ENCODE results near the gene PTPN4.
"Not testable (repeated sequence)": the region's sequence is repeated elsewhere in the genome, so short reads cannot be mapped to it uniquely, and the experiment has no call there.

The PTPN4 gene

DNA sequence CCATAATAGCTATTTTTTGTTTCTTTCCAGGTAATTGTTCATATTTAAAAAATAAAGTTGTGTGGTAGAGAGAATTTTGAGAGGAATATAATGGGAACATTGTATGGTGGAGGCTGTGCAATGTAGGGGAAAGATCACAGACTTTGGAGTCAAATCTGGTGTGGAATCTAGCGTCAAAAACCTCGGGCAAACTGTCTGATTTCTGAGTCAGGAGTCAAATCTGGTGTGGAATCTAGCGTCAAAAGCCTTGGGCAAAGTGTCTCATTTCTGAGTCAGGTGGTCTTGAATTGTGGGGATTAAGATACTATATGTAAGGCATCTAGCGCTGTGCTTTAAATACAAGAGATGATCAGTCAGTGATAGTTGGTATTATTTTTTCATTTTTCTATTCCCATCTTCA, 5.1 kb downstream of the PTPN4 start:
- DNase-seq (ENCODE audit: low spot score), result no peak

DNA sequence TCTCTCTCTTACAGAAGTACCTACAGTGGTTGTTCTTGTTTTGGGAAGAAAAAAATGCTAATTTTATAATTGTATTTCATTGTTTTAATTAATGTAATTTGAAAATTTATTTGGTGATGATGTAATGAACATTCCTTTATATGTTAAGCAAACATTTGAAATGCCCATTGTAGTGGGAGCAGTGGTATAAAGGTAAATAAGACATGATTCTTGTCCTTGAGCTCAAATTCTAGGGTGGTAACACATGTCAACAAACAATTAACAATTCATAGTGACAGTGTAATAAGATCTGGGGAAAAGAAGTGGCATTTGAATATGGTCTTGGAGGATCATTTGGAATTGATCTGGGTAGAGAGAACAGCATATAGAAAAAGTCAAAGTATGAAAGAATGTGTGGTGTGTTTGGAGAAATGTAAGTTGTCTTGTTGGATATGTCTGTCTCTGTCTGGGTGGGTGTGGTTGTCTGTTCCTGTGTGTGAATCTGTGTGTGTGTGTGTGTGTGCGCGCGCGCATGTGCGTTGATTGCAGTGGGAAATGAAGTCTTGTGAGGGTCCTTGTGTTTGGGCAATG, 5.8 kb downstream of the PTPN4 start:
- no peak for DNase-seq (ENCODE audit: low spot score)

DNA sequence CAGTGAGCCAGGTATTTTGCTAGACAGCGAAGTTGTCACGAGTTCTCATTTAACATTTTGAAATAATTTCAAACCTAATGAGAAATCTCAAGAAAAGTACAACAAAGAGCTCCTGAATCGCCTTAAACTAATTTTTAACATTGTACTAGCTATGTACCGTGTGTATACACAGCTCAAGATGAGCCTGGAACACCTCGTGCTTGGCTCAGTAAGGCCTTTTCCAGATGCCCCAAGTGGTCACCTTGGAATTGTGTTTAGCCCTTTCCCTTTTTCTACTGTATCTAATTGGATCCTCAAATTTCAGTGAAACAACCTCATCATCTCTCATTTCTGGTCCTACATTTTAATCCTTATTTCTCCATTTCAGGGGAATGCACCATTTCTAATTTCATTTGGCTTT, 7.2 kb downstream of the PTPN4 start:
- DNase-seq (ENCODE audit: low spot score), result no peak

DNA sequence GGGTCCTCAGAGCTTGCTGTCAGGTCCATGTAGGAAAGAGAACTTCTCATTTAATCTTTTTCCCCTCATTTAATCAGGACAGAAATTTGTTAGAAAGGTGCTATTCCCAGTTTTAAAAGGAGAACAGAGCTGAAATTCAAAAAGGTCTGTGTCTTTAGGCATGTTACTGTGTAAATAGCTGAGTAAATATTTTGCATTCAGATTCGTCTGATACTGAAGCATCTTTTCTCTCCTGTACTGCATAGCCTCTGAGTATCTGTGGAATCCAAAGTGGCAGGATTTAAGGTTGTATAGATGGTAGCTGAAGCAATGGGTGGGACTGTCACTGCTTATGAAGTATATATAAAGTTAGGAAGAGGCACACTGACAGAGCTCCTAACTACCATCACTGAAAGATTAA, 9.0 kb downstream of the PTPN4 start:
- no peak for DNase-seq (ENCODE audit: low spot score)

DNA sequence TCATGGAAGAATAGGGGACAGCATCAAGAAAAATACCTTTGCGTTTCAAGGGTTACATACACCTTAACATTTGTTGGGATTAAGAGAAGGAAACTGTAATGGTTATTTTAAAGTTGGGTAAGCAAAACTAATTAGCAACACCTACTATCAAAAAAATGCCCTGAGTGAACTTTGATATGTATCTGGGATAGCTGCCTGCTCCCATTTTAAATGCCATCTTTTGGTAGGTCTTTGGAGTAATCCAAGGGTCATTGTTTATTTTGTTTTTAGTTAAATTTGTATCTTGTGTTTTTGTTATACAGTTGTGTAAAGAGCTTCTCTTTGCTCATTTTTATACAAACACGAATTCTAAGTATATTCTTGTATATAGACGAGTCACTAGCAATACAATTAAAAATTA, 9.9 kb downstream of the PTPN4 start:
- DNase-seq (ENCODE audit: low spot score), result no peak

DNA sequence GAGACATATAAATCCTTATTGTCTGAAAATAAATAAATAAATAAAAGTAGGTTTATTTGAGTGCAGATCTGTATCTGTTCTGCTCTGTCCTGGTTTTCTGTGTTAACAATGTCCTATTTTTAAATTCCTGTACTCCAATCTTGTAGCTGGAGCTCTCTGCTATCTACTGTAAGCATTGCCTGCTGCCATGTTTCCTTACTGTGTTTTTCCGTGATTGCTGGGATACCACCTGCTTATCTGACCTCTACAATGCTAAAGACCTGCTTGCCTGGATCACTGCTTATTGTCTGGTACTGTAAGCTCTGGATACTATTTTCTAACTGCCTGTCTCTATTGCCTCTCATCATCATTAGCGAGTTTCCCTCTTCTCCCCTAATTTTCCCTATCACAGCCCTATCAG, 11.6 kb downstream of the PTPN4 start:
- DNase-seq (ENCODE audit: low spot score), result no peak

DNA sequence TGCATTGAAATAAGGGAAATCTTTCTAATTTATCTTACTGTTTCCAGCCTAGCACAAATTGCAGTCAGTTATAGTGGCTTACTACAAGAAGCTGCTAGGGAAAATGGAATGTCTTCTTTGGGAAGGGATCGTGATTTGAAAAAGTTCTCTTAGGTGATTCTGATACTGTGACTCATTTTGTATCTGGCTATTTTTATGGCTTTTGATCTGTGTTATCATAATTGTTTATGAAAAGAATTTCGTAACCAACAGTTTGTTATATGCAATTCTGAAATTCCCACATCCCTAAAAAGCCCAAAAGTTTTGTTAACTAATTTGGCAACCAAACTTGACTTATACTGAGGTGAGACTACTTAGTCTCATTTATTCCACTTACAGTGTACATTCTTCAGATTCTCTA, 12.4 kb downstream of the PTPN4 start:
- no peak for DNase-seq (ENCODE audit: low spot score)

DNA sequence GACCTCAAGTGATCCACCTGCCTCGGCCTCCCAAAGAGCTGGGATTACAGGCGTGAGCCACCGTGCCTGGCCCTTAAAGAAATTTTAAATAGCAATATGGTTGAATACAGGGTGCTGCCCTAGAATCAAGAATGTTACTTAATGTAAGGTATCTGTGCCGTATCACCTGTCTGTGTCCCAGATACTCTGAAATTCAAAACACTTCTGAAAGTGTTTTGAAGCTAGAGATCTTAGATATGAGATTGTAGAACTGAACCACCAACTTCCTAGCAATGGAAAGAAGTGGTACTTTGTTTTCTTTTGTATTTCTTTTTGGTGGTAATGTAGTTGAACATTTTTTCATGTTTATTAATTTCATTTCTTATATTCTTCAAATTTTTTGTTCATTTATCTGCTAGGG, 13.0 kb downstream of the PTPN4 start:
- no peak for DNase-seq (ENCODE audit: low spot score)

DNA sequence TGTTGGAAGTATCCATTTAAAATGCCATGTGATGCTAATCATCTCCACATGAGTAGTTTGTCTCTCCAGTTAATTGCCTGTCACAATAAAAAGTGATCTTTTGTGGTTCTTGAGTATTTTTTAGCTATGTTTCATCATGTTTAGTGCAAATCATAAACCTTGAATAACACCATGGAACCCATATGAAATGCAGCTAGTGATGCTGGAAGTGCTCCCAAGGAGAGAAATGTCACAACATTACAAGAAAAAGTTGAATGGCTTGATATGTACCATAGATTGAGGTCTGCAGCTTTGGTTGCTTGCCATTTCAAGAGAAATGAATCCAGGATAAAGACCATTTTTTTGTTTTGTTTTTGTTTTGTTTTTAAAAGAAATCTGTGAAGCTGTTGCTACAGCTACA, 14.3 kb downstream of the PTPN4 start:
- no peak for DNase-seq (ENCODE audit: low spot score)

DNA sequence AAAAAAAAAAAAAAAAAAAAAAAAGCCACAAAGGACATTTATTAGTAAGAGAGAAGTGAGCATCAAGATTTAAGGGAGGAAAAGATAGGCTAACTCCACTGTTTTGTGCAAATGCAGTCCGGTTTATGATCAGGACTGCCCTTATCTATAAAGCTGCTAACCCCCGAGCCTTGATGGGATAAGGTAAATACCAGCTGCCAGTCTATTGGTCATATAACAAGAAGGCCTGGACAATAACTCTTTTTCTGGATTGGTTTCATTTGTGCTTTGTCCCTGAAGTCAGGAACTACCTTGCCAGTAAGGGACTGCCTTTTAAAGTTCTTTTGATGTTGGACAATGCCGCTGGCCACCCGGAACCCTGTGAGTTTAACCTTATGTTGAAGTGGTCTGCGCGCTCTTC, 15.4 kb downstream of the PTPN4 start:
- DNase-seq (ENCODE audit: low spot score), result no peak

DNA sequence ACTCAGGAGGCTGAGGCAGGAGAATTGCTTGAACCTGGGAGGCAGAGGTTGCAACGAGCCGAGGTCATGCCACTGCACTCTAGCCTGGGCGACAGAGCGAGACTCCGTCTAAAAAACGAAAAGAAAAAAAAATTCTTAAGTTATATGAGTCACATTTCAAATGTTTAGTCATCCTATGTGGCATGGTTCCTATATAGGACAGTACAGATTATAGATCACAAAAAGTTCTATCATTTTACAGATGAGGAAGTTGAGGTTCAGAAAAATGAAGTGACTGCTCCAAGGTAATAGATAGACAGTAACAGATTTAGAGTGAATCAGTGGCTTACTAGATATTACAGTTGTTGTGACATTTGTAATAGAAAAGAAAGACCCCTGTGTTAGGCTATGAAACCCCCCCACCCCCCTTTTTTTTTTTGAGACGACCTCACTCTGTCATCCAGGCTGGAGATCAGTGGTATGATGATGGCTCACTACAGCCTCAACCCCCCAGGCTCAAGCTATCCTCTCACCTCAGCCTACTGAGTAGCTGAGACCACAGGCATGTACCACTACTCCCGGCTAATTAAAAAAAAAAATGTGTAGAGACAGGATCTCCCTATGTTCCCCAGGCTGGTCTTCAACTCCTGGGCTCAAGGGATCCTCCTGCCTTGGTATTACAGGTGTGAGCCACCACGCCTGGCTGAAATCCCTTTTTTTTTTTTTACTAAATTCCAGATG, 22.7 kb downstream of the PTPN4 start:
- no peak for DNase-seq (ENCODE audit: low spot score)

DNA sequence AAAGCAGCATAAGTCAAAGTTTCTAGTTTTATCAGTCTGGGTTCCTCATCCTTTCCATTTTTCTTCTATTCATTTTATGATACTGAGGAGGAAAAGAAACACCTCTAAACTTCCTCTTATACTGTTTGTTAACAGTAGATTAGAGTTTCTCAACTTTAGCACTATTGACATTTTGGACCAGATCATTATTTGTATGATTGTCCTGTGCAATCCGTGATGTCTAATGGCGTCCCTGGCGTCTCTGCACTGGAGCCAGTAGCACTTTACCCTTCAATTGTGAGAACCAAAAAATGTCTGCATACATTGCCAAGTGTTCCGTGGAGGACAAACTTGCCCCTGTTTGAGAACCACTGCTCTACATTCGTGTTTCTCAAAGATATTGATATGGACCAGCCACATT, 25.2 kb downstream of the PTPN4 start:
- no peak for DNase-seq (ENCODE audit: low spot score)

DNA sequence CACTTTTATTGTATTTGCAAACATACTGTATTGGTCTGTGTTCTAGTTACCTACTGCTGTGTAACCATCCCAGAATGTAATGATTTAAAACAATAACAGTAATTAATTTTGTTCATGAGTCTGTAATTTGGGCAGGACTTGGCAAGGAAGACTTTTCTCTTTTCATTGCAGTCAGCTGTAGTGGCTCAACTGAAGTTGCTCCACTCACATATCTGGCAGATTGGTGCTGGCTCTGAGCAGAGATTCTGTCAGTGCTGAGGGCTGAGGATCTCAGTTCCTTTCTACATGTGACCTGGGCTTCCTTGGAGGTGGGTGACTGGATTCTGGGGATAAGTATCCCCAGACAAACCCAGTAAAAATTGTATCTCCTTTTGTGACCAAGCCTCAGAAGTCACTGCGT, 26.6 kb downstream of the PTPN4 start:
- DNase-seq (ENCODE audit: low spot score), result no peak

DNA sequence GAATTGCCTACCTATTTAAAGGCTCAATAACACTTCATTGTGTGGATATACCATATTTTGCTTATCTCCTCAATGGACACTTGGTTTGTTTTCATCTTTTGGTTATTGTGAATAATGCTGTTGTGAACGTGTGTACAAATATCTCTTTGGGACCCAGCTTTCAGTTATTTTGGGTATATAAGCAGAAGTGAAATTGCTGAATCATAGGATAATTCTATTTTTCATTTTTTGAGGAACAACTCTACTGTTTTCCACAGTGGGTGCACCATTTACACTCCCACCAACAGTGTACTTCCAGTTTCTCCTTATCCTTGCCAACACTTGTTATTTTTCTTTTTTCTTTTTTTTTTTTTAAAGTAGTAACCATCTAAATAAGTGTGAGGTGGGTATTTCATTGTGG, 29.0 kb downstream of the PTPN4 start:
- no peak for DNase-seq (ENCODE audit: low spot score)

DNA sequence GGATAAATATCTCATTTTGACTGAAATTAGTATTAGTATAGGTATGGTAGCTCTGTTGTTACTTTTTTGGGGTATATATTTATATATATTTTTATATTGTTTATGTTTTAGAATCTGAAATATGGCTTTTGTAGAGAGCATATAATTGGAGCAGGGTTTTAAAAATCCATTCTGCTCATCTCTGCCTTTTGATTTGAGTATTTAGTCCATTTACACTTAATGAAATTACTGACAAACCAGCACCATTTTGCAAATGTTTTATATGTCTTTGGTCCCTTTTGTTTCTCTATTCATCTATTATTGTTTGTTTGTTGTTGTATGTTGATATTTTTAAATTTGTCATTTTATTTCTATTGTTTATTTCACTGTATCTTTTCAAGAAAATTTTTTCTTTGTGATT, 30.7 kb downstream of the PTPN4 start:
- DNase-seq (ENCODE audit: low spot score), result no peak

DNA sequence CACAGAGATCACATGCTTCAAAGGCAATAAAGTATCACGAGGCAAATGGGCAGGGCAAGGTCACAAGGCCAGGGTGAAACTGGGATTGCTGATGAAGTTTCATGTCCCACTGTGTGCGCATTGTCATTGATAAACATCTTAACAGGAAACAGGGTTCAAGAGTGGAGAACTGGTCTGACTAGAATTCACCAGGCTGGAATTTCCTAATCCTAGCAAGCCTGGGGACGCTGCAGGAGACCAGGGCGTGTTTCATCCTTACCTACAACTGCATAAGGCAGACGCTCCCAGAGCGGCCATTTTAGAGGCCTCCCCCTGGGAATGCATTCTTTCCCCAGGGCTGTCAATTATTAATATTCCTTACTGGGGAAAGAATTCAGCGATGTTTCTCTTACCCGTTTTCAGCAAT, 33.2 kb downstream of the PTPN4 start:
- DNase-seq (ENCODE audit: low spot score), result no peak

DNA sequence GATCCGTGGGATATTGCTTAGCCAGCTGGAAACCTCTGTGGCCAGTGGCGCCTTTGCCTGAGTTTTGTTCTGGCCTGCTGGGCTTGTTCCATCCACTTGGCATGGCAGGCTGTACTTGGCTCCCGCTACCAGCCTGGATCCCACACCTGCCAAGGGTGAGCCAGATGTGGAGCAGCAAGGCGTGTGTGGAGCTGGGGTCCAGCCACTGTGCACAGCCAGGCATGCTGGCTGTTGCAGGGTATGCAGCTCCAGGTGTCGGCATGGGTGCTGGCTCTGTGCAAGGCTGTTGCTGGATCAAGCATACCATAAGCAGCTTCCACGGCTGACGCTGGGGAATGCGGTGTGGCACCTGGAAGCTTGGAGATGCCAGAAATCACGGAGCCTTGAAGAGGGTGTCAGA, 34.5 kb downstream of the PTPN4 start:
- no peak for DNase-seq (ENCODE audit: low spot score)

DNA sequence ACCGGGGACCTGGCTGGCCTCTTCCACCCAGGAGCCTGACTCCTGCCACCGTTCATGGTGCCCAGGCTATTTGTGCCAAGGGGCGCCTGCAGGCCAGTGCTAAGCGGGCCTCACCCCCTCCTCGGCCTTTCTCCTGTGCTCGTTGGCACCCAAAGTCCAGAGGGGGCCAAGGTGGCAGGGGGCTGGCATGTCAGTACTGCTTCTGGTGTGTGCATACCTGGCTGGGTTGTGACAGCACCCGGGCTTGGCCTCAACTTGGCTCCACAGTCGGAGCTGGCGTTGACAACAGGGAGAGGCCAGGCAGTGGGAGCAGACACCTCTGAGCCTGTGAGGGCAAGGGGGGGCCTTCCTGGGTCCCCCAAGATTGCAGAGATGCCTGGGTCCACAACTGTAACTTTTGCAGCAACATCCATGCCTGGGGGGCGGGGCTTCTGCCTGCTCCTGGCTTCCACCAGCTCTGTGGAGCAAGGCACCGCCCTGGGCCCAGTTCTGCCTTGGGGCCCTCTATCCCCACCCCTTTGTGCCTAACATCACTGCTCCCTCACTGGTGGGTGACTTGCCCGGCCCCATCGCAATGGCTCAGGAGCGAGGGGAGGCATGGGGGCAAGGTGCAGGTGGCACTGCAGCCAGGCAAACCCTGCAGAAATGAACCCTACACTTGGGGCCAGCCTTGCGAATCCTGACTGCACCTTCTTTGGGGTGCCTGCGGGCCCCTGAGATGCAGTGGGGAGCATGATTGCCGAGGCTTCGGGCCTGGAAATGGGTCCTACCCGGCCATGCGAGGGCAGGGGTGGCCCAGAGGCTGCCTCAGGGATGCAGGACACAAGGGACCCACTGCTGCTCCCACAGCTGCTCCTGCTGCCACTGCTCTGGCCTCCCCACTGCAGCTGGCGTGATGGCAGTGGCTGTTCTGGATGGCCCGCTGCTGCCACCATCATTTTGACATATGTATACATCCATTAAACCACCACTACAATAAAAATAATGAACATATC, 35.9 kb downstream of the PTPN4 start:
- DNase-seq (ENCODE audit: low spot score), result no peak

DNA sequence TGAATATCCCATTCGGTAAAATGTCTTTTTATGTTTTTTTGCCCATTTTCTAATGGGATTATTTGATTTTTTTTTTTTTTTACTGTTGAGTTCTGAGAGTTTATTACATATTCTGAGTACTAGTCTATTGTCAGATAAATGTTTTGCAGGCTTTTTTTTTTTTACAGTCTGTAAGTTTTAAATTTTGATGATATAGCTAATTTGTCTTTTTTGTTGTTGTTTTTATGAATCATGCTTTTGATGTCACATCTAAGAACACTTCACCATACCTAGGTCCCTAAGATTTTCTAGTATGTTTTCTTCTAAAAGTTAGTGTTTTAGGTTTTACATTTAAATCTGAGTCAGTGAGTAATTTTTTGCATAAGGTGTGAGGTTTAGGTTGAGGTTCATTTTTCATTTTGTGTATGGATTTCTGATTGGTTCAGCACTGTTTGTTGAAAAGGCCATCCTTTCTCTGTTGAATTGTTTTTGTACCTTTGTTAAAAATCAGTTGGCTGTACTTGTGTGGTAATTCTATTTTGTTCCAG, 40.7 kb downstream of the PTPN4 start:
- DNase-seq (ENCODE audit: low spot score), result no peak

DNA sequence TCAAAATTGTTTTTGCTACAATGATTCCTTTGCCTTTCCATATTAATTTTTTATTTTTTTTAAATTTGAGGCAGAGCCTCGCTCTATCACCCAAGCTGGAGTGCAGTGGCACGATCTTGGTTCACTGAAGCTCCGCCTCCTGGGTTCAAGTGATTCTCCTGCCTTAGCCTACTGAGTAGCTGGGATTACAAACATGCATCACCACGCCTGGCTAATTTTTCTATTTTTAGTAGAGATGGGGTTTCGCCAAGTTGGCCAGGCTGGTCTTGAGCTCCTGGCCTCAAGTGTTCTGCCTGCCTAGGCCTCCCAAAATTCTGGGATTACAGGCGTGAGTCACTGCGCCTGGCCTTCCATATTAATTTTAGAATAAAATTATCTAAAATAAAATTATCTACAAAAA, 41.3 kb downstream of the PTPN4 start:
- no peak for DNase-seq (ENCODE audit: low spot score)

DNA sequence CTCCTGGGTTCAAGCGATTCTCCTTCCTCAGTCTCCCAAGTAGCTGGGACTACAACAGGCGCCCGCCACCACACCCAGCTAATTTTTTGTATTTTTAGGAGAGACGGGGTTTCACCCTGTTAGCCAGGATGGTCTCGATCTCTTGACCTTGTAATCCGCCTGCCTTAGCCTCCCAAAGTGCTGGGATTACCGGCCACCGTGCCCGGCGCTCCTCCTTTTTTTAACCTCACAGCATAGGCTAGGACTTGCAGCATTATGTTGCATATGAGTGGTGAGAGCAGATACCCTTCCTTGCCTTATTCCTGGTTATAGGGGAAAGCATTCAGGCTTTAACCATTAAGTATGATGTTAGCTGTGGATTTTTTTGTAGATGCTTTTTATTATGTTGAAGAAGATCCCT, 42.3 kb downstream of the PTPN4 start:
- DNase-seq (ENCODE audit: low spot score), result not testable (repeated sequence)

DNA sequence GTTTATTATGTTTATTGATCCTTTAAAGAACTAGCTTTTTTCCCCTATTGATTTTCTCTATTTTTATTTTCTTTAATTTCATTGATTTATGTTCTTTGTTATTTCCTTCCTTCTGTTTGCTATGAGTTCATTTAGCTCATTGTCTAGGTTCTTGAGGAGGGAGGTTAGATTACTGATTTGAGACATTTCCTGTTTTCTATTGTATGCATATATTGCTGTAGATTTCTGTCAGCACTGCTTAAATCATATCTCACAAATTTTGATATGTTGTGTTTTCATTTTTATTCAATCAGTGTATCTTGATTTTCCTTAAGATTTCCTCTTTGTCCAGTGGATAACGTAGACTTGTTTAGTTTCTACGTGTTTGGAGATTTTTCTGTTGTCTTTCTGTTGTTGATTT, 43.4 kb downstream of the PTPN4 start:
- DNase-seq (ENCODE audit: low spot score), result no peak

DNA sequence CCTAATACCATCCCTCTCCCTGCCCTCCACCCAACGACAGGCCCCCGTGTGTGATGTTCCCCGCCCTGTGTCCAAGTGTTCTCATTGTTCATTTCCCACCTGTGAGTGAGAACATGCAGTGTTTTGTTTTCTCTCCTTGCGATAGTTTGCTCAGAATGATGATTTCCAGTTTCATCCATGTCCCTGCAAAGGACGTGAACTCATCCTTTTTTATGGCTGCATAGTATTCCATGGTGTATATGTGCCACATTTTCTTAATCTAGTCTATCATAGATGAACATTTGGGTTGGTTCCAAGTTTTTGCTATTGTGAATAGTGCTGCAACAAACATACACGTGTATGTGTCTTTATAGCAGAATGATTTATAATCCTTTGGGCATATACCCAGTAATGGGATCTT, 44.7 kb downstream of the PTPN4 start:
- not testable (repeated sequence) for DNase-seq (ENCODE audit: low spot score)
